SK-N-SH (cell line): Measurements from ENCODE around the gene PHTF1.

Source experiments
- CHD2 ChIP-seq: fragments of 150-350 bp; IDR thresholded peaks from 2 replicates; pipeline ENCODE4 v1.6.1; 2018; ENCODE audit warnings: low read length; ENCODE audit not compliant: partially characterized antibody
- EP300 ChIP-seq, 2 experiments: IDR thresholded peaks; 2 replicates each; pipeline versions ENCODE4 v1.4.0 to v1.6.1; 2012; ENCODE audit warnings: borderline replicate concordance in 1 of 2, low read depth in 1 of 2, low read length in 1 of 2
- FOSL2 ChIP-seq: IDR thresholded peaks from 2 replicates; pipeline ENCODE4 v1.4.0; 2012; ENCODE audit warnings: low read depth, mild to moderate bottlenecking, moderate library complexity, borderline replicate concordance
- NFIC ChIP-seq: IDR thresholded peaks from 2 replicates; pipeline ENCODE4 v1.4.0; 2012; ENCODE audit warnings: borderline replicate concordance
- NRF1 ChIP-seq: IDR thresholded peaks from 2 replicates; pipeline ENCODE4 v1.6.1; 2012; ENCODE audit warnings: low read depth, mild to moderate bottlenecking, low read length
- POLR2AphosphoS5 ChIP-seq: IDR thresholded peaks from 2 replicates; pipeline ENCODE4 v1.6.1; 2012; ENCODE audit warnings: low read depth, low read length
- RAD21 ChIP-seq: IDR thresholded peaks from 2 replicates; pipeline ENCODE4 v1.6.1; 2012; ENCODE audit warnings: mild to moderate bottlenecking, low read length
- SIN3A ChIP-seq: IDR thresholded peaks from 2 replicates; pipeline ENCODE4 v1.6.1; 2012; ENCODE audit warnings: low read depth, mild to moderate bottlenecking, low read length, moderate library complexity, borderline replicate concordance
- TAF1 ChIP-seq: IDR thresholded peaks from 2 replicates; pipeline ENCODE4 v1.6.1; 2012; ENCODE audit warnings: low read depth, mild to moderate bottlenecking, low read length, moderate library complexity, borderline replicate concordance
- TF ChIP-seq, protein P1 (sequence below): fragments of 200-600 bp; sonication (generic); IDR thresholded peaks from 2 replicates; pipeline ENCODE4 v1.6.1; 2017; ENCODE audit warnings: antibody characterized with exemption, mild to moderate bottlenecking, moderate library complexity
- TF ChIP-seq, protein P2 (sequence below): IDR thresholded peaks from 2 replicates; pipeline ENCODE4 v1.4.0; 2012; ENCODE audit warnings: low read depth, borderline replicate concordance

GRCh38 chr1:113802367-113803007, 43.2 kb upstream of the PHTF1 start:
- TF ChIP-seq CHD2 (no peak), NRF1 (no peak), FOSL2 (no peak), NFIC (no peak), RAD21 (no peak), TAF1 (no peak), SIN3A (no peak), POLR2AphosphoS5 (no peak), EP300 (IDR thresholded peaks at IDR 0.05; ENCODE audit: borderline replicate concordance in 1 of 2, low read depth in 1 of 2, low read length in 1 of 2) (no peak)
- TF ChIP-seq, protein P1, sequence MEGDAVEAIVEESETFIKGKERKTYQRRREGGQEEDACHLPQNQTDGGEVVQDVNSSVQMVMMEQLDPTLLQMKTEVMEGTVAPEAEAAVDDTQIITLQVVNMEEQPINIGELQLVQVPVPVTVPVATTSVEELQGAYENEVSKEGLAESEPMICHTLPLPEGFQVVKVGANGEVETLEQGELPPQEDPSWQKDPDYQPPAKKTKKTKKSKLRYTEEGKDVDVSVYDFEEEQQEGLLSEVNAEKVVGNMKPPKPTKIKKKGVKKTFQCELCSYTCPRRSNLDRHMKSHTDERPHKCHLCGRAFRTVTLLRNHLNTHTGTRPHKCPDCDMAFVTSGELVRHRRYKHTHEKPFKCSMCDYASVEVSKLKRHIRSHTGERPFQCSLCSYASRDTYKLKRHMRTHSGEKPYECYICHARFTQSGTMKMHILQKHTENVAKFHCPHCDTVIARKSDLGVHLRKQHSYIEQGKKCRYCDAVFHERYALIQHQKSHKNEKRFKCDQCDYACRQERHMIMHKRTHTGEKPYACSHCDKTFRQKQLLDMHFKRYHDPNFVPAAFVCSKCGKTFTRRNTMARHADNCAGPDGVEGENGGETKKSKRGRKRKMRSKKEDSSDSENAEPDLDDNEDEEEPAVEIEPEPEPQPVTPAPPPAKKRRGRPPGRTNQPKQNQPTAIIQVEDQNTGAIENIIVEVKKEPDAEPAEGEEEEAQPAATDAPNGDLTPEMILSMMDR, result no peak
- TF ChIP-seq, protein P2, sequence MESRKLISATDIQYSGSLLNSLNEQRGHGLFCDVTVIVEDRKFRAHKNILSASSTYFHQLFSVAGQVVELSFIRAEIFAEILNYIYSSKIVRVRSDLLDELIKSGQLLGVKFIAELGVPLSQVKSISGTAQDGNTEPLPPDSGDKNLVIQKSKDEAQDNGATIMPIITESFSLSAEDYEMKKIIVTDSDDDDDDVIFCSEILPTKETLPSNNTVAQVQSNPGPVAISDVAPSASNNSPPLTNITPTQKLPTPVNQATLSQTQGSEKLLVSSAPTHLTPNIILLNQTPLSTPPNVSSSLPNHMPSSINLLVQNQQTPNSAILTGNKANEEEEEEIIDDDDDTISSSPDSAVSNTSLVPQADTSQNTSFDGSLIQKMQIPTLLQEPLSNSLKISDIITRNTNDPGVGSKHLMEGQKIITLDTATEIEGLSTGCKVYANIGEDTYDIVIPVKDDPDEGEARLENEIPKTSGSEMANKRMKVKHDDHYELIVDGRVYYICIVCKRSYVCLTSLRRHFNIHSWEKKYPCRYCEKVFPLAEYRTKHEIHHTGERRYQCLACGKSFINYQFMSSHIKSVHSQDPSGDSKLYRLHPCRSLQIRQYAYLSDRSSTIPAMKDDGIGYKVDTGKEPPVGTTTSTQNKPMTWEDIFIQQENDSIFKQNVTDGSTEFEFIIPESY, result no peak
